Osteocyte (in vitro differentiated cells): Measurements from ENCODE around the gene ID1. TPM values are rescaled to one million over a fixed set of nuclear protein-coding genes. Genes with fewer than 3 reads are reported as not detected.

Experiments
- DNase-seq: peaks from one replicate; pipeline ENCODE4 v3.0.0; 2021; ENCODE audit warnings: mixed read lengths; ENCODE audit not compliant: unreplicated experiment; ENCODE audit errors: extremely low spot score
- H3K27ac Mint-ChIP-seq: one replicate; pipeline ENCODE4 v1.8.0; 2021; ENCODE audit warnings: mild to moderate bottlenecking, mixed read lengths; ENCODE audit not compliant: unreplicated experiment
- H3K27me3 Mint-ChIP-seq: one replicate; pipeline ENCODE4 v1.8.0; 2021; ENCODE audit warnings: mixed read lengths; ENCODE audit not compliant: unreplicated experiment
- H3K36me3 Mint-ChIP-seq: one replicate; pipeline ENCODE4 v1.8.0; 2021; ENCODE audit warnings: mixed read lengths; ENCODE audit not compliant: unreplicated experiment
- H3K4me1 Mint-ChIP-seq: one replicate; pipeline ENCODE4 v1.8.0; 2021; ENCODE audit warnings: mixed read lengths; ENCODE audit not compliant: unreplicated experiment
- H3K4me3 Mint-ChIP-seq: one replicate; pipeline ENCODE4 v1.8.0; 2021; ENCODE audit warnings: mild to moderate bottlenecking, moderate library complexity, mixed read lengths; ENCODE audit not compliant: unreplicated experiment
- H3K9me3 Mint-ChIP-seq: one replicate; pipeline ENCODE4 v1.8.0; 2021; ENCODE audit warnings: mixed read lengths; ENCODE audit not compliant: unreplicated experiment
- total RNA-seq: library from RNA; stranded (reverse); gene quantifications from 2 replicates; pipeline ENCODE4 v1.2.1, GENCODE V29; 2021
- TF ChIP-seq, protein P1 (sequence below): fragments of 200-600 bp; sonication (generic); IDR thresholded peaks from 2 replicates; pipeline ENCODE4 v1.5.0; 2021; ENCODE audit warnings: antibody characterized with exemption, mild to moderate bottlenecking, moderate library complexity

ID1 gene
- total RNA-seq, 1 donor from 2014 or later, result 8.2 TPM

DNA sequence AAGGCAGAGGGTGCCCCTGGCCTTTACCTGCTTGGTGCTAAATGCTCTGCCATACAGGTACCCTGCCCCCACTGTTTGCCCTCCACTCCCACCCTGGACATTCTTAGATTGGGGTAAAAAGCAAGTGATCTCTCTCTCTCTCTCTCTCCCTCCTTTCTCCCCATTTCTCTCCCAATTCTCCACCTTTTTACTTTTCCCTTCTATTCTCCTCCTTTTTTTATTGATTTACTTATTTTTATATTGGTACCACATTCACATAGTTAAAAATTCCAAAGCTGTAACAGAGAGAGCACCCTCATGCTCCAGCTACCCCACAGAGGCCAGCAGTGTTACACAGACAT, 37.7 kb upstream of the ID1 start:
- Mint-ChIP-seq H3K9me3 (no peaks in the 10 kb centered on the region), H3K27ac (no peak overlapping the region), H3K4me1 (peaks cover 29% of the 10 kb centered on the region), H3K36me3 (peaks cover 10% of the 10 kb centered on the region), H3K27me3 (no peaks in the 10 kb centered on the region), H3K4me3 (no peak overlapping the region)
- no peak for DNase-seq
- TF ChIP-seq, protein P1, sequence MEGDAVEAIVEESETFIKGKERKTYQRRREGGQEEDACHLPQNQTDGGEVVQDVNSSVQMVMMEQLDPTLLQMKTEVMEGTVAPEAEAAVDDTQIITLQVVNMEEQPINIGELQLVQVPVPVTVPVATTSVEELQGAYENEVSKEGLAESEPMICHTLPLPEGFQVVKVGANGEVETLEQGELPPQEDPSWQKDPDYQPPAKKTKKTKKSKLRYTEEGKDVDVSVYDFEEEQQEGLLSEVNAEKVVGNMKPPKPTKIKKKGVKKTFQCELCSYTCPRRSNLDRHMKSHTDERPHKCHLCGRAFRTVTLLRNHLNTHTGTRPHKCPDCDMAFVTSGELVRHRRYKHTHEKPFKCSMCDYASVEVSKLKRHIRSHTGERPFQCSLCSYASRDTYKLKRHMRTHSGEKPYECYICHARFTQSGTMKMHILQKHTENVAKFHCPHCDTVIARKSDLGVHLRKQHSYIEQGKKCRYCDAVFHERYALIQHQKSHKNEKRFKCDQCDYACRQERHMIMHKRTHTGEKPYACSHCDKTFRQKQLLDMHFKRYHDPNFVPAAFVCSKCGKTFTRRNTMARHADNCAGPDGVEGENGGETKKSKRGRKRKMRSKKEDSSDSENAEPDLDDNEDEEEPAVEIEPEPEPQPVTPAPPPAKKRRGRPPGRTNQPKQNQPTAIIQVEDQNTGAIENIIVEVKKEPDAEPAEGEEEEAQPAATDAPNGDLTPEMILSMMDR, result no peak

DNA sequence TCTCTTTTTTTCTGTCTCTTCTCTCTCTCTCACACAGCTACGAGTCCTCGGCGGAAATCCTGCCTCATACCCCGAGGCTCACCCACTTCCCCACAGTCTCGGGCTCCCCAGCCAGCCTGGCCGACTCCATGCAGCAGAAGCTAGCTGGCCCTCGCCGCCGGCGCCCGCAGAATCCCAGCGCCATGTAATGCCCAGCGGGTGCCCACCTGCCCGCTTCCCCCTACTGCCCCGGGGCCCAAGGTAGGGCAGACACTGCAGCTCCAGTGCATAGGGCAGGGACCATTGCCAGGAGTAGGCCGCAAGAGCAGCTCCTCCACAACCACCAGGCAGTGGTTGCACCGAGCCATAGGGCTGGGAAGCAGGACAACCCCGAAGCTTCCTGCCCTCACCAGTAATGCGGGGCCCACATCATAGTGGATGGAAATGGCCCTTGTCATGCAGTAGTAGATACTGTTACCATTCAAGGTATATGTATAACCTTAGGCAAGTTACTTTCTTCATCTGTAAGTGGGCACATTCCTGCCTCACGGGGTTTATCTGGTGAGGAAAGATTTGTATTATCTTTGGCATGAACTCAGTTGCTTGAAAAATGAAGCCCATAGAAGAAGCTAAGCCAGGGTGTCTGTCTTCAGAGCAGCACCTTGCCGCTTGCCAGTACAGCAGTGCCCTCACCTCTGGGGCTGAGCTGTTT, 36.9 kb upstream of the ID1 start:
- peaks cover 8% of the 10 kb centered on the region for H3K36me3 Mint-ChIP-seq
- no peaks in the 10 kb centered on the region for H3K9me3 Mint-ChIP-seq
- TF ChIP-seq, protein P1, result no peak
- H3K27me3 Mint-ChIP-seq, result no peaks in the 10 kb centered on the region
- DNase-seq, result no peak
- H3K4me3 Mint-ChIP-seq, result no peak overlapping the region
- H3K4me1 Mint-ChIP-seq, result peaks cover 34% of the 10 kb centered on the region
- H3K27ac Mint-ChIP-seq, result peak overlapping the region; percentile 24

GRCh38 chr20:31568773-31569162, 36.3 kb upstream of the ID1 start:
- Mint-ChIP-seq H3K4me1 (peaks cover 40% of the 10 kb centered on the region), H3K36me3 (peaks cover 8% of the 10 kb centered on the region), H3K27ac (peak overlapping the region; percentile 41), H3K9me3 (no peaks in the 10 kb centered on the region), H3K4me3 (no peak overlapping the region), H3K27me3 (no peaks in the 10 kb centered on the region)
- TF ChIP-seq, protein P1, result no peak
- DNase-seq, result no peak

- Mint-ChIP-seq H3K36me3 (peaks cover 5% of the 10 kb centered on the region), H3K4me3 (no peak overlapping the region), H3K27ac (peak overlapping the region; percentile 41), H3K9me3 (no peaks in the 10 kb centered on the region), H3K4me1 (peaks cover 44% of the 10 kb centered on the region), H3K27me3 (no peaks in the 10 kb centered on the region)
- TF ChIP-seq, protein P1, result peak; percentile 89
- DNase-seq, result no peak
Observed at GRCh38 chr20:31569163-31570020, 35.7 kb upstream of the ID1 start.

GRCh38 chr20:31570021-31570463, 35.0 kb upstream of the ID1 start:
- no peak for DNase-seq
- Mint-ChIP-seq H3K9me3 (no peaks in the 10 kb centered on the region), H3K4me3 (no peak overlapping the region), H3K4me1 (peaks cover 44% of the 10 kb centered on the region), H3K27ac (peak overlapping the region; percentile 23), H3K27me3 (no peaks in the 10 kb centered on the region), H3K36me3 (peaks cover 3% of the 10 kb centered on the region)
- TF ChIP-seq, protein P1, result no peak
